Calu3 (cell line): ENCODE data around the gene IRAK4. TPM values are rescaled to one million over a fixed set of nuclear protein-coding genes. Genes with fewer than 3 reads are reported as not detected.

Experiments used
- BruUV-seq: library from RNA; stranded (reverse); fragments of 400-500 nt; replicated peaks from 2 replicates; lab custom pipeline; 2021; lab: Mats Ljungman, UMichigan
- CTCF ChIA-PET: fragments of 300-600 bp; sonication (Branson Sonifier 250); formaldehyde crosslinking; loops from one replicate; lab custom pipeline; 2022; ENCODE audit warnings: antibody characterized with exemption; lab: Charles Lee
- DNase-seq: peaks from one replicate; pipeline ENCODE4 v3.0.0; 2022
- H3K27ac Mint-ChIP-seq: one replicate; pipeline ENCODE4 v1.8.0; 2022; ENCODE audit warnings: mixed read lengths; ENCODE audit not compliant: unreplicated experiment
- H3K27me3 Mint-ChIP-seq: one replicate; pipeline ENCODE4 v1.8.0; 2022; ENCODE audit warnings: mixed read lengths; ENCODE audit not compliant: unreplicated experiment
- H3K36me3 Mint-ChIP-seq: one replicate; pipeline ENCODE4 v1.8.0; 2022; ENCODE audit warnings: mild to moderate bottlenecking, moderate library complexity, mixed read lengths; ENCODE audit not compliant: insufficient read depth, unreplicated experiment
- H3K4me1 Mint-ChIP-seq: one replicate; pipeline ENCODE4 v1.8.0; 2022; ENCODE audit warnings: mild to moderate bottlenecking, low read depth, mixed read lengths; ENCODE audit not compliant: unreplicated experiment
- H3K4me3 Mint-ChIP-seq: one replicate; pipeline ENCODE4 v1.8.0; 2022; ENCODE audit warnings: mild to moderate bottlenecking, low read depth, moderate library complexity, mixed read lengths; ENCODE audit not compliant: unreplicated experiment
- H3K9me3 Mint-ChIP-seq: one replicate; pipeline ENCODE4 v1.8.0; 2022; ENCODE audit warnings: low read depth, mixed read lengths; ENCODE audit not compliant: unreplicated experiment
- CTCF ChIP-seq: fragments of 200-600 bp; IDR thresholded peaks from one replicate; pipeline ENCODE4 v1.8.0; 2022; ENCODE audit warnings: antibody characterized with exemption; ENCODE audit not compliant: unreplicated experiment
- intact Hi-C: fragments of 100-400 bp; cut with micrococcal nuclease; formaldehyde crosslinking; loops from one replicate; pipeline ENCODE4 v1.10.0; 2022; ENCODE audit not compliant: unreplicated experiment
- total RNA-seq: library from RNA; stranded (reverse); gene quantifications from 2 replicates; pipeline ENCODE4 v1.2.3, GENCODE V29; 2022

Gene IRAK4
- total RNA-seq, 1 experiment from 2014 or later = 8.4 TPM

DNA sequence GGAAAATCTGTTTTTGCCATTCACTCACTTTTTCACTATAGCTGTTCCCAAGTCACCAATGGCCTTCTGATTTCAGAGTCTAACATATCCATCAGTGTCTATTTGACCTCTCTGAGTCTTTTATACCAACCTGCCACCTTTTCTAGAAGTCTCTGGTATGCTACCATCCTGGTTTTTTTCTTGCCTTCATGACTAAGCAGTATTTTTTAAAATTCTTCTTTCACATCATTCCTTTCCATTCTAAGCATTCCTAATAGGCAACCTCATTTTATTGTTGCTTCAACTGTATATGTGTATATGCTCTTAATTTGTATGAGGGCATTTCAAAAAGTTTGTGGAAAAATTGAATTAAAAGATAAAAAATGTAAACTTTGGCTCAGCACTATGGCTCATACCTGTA, 5.0 kb downstream of the IRAK4 start:
- TF ChIP-seq CTCF = no peak
- peaks cover 11% of the 10 kb centered on the region for H3K4me1 Mint-ChIP-seq
- H3K27me3 Mint-ChIP-seq = no peaks in the 10 kb centered on the region
- H3K9me3 Mint-ChIP-seq = no peaks in the 10 kb centered on the region
- no peak overlapping the region for H3K4me3 Mint-ChIP-seq
- BruUV-seq = no TSS peak
- H3K36me3 Mint-ChIP-seq = peaks cover 17% of the 10 kb centered on the region
- H3K27ac Mint-ChIP-seq = no peak overlapping the region
- CTCF ChIA-PET = no interaction called here
- intact Hi-C loops = loop anchor here (5.0 kb wide), 1 partner anchor 34 kb away; no protein-coding TSS in a partner anchor
- DNase-seq = no peak

- TF ChIP-seq CTCF = no peak
- H3K27ac Mint-ChIP-seq = no peak overlapping the region
- no peak for DNase-seq
- no peaks in the 10 kb centered on the region for H3K9me3 Mint-ChIP-seq
- peaks cover 9% of the 10 kb centered on the region for H3K36me3 Mint-ChIP-seq
- intact Hi-C loops = loop anchor here (5.0 kb wide), 1 partner anchor 33 kb away; no protein-coding TSS in a partner anchor
- H3K4me3 Mint-ChIP-seq = no peak overlapping the region
- CTCF ChIA-PET = interaction anchor here (0.6 kb wide), 1 partner anchor 1506 kb away, joined by 5 read pairs; no protein-coding TSS in a partner anchor
- H3K4me1 Mint-ChIP-seq = peaks cover 11% of the 10 kb centered on the region
- no TSS peak for BruUV-seq
- H3K27me3 Mint-ChIP-seq = no peaks in the 10 kb centered on the region
These were observed 5.8 kb downstream of the IRAK4 start for GRCh38 chr12:43764528-43764927.

DNA sequence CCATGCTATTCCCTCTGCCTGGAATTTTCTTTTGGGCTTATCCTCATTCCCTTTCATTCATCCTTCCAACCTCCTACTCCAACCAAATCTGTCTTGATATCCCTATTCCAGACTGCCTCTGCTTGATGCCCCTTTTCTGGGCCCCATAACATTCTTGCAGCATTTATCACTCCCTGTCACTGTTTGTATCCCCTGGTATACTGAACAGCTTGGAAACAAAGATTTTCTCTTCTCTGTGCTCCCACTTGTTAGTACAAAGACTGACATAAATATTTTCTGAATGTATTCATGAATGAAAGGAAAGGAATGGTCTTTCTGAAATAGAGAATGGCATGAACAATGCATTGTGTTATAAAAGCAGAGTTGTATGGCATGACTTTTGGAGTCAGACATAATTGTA, 7.5 kb downstream of the IRAK4 start:
- DNase-seq = no peak
- no peaks in the 10 kb centered on the region for H3K36me3 Mint-ChIP-seq
- BruUV-seq = no TSS peak
- no peak overlapping the region for H3K4me3 Mint-ChIP-seq
- no peaks in the 10 kb centered on the region for H3K9me3 Mint-ChIP-seq
- CTCF ChIA-PET = interaction anchor here (0.7 kb wide), 1 partner anchor 72 kb away, joined by 4 read pairs; no protein-coding TSS in a partner anchor
- intact Hi-C loops = no loop called here
- H3K4me1 Mint-ChIP-seq = no peaks in the 10 kb centered on the region
- H3K27me3 Mint-ChIP-seq = no peaks in the 10 kb centered on the region
- no peak for TF ChIP-seq CTCF
- no peak overlapping the region for H3K27ac Mint-ChIP-seq

DNA sequence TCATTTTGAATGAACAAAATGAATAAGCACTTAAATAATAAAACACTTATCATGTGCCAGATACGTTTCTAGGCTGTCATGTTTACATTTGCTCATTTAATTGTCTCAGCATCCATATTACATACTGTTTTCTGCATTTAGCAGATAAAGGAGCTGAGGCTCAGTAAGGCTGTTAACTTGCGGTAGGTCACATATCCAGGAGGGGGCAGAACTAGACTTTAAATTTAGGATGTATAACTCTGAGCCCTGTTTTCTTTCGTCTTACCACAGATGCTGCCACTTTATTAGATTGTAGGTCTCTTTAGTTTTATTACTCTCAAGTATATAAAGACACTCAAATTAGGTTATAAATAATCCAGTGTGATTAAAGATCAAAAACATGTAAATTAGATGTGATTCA, 17.7 kb downstream of the IRAK4 start:
- H3K36me3 Mint-ChIP-seq = no peaks in the 10 kb centered on the region
- H3K27me3 Mint-ChIP-seq = no peaks in the 10 kb centered on the region
- intact Hi-C loops = loop anchor here (1.0 kb wide), 1 partner anchor 106 kb away; no protein-coding TSS in a partner anchor
- H3K4me1 Mint-ChIP-seq = no peaks in the 10 kb centered on the region
- no peak overlapping the region for H3K27ac Mint-ChIP-seq
- CTCF ChIA-PET = interaction anchor here (1.0 to 1.6 kb wide), 2 partner anchors 29 to 106 kb away, joined by 4 to 9 read pairs; partner anchors contain the start of gene TWF1
- BruUV-seq = no TSS peak
- no peak for TF ChIP-seq CTCF
- no peak for DNase-seq
- no peaks in the 10 kb centered on the region for H3K9me3 Mint-ChIP-seq
- H3K4me3 Mint-ChIP-seq = no peak overlapping the region
